Osteoblast (primary cell): ENCODE results near the gene PSMB7. TPM values are rescaled to one million over a fixed set of nuclear protein-coding genes. Genes with fewer than 3 reads are reported as not detected.
A peak's percentile ranks its signal among the peaks of the same experiment; 100 is the strongest.

ENCODE experiments used
- DNase-seq: peaks from one replicate; pipeline ENCODE4 v3.0.0; 2011; ENCODE audit warnings: low spot score, mixed read lengths; ENCODE audit not compliant: insufficient read length; ENCODE audit errors: missing footprints
- H2AFZ ChIP-seq: 2 replicates; pipeline ENCODE4 v1.6.0; 2011; ENCODE audit warnings: mild to moderate bottlenecking, low read length
- H3K27ac ChIP-seq: 2 replicates; pipeline ENCODE4 v1.5.1; 2011; ENCODE audit warnings: mild to moderate bottlenecking, low read depth, low read length, moderate library complexity
- H3K27me3 ChIP-seq: 2 replicates; pipeline ENCODE4 v1.6.0; 2012; ENCODE audit warnings: mild to moderate bottlenecking, control low read depth, inconsistent platforms, low read length, moderate library complexity; ENCODE audit not compliant: insufficient read depth
- H3K36me3 ChIP-seq: 2 replicates; pipeline ENCODE4 v1.5.1; 2011; ENCODE audit warnings: mild to moderate bottlenecking, low read length, control low read depth, moderate library complexity; ENCODE audit not compliant: insufficient read depth
- H3K4me1 ChIP-seq: 2 replicates; pipeline ENCODE4 v1.5.1; 2011; ENCODE audit warnings: mild to moderate bottlenecking, low read length, control low read depth, moderate library complexity; ENCODE audit not compliant: insufficient read depth
- H3K4me2 ChIP-seq: 2 replicates; pipeline ENCODE4 v1.6.0; 2011; ENCODE audit warnings: mild to moderate bottlenecking, low read length; ENCODE audit not compliant: insufficient read depth
- H3K4me3 ChIP-seq: fragments of 200-600 bp; sonication (generic); 3 replicates; pipeline ENCODE4 v1.5.1; 2012; ENCODE audit warnings: mild to moderate bottlenecking, low read length, inconsistent platforms; ENCODE audit not compliant: insufficient read depth
- H3K79me2 ChIP-seq: 2 replicates; pipeline ENCODE4 v1.6.0; 2012; ENCODE audit warnings: mild to moderate bottlenecking, low read length, control low read depth, inconsistent platforms; ENCODE audit not compliant: insufficient read depth
- H3K9me3 ChIP-seq: 2 replicates; pipeline ENCODE4 v1.5.1; 2011; ENCODE audit warnings: low read depth, low read length, control low read depth
- H4K20me1 ChIP-seq: 2 replicates; pipeline ENCODE4 v1.6.0; 2012; ENCODE audit warnings: mild to moderate bottlenecking, low read length, control low read depth; ENCODE audit not compliant: insufficient read depth
- CTCF ChIP-seq: IDR thresholded peaks from 2 replicates; pipeline ENCODE4 v1.5.1; 2011; ENCODE audit warnings: mild to moderate bottlenecking, low read depth, low read length, moderate library complexity; ENCODE audit errors: extremely low read depth
- total RNA-seq: library from RNA; depleted of rRNA; stranded (reverse); fragments of >200 nt; gene quantifications from 2 replicates; pipeline ENCODE4 v1.2.3, GENCODE V29; 2012

Gene PSMB7
- total RNA-seq, 1 donor, result 136 TPM

GRCh38 chr9:124366476-124367220, 48.6 kb downstream of the PSMB7 start:
- TF ChIP-seq CTCF, result no peak
- H2AFZ ChIP-seq, result no peak overlapping the region
- no peaks in the 10 kb centered on the region for H3K27me3 ChIP-seq
- H3K4me3 ChIP-seq, result no peak overlapping the region
- H3K4me2 ChIP-seq, result peak overlapping the region; percentile 26
- H3K27ac ChIP-seq, result peak overlapping the region; percentile 16
- no peaks in the 10 kb centered on the region for H3K9me3 ChIP-seq
- DNase-seq, result no peak
- peaks cover 31% of the 10 kb centered on the region for H3K4me1 ChIP-seq
- peaks cover 7% of the 10 kb centered on the region for H3K36me3 ChIP-seq
- H3K79me2 ChIP-seq, result peaks cover 95% of the 10 kb centered on the region
- peaks cover 66% of the 10 kb centered on the region for H4K20me1 ChIP-seq

GRCh38 chr9:124365036-124365435, 50.2 kb downstream of the PSMB7 start:
- H3K9me3 ChIP-seq, result no peaks in the 10 kb centered on the region
- no peak for TF ChIP-seq CTCF
- H3K4me3 ChIP-seq, result no peak overlapping the region
- H4K20me1 ChIP-seq, result peaks cover 69% of the 10 kb centered on the region
- no peak overlapping the region for H2AFZ ChIP-seq
- no peak overlapping the region for H3K4me2 ChIP-seq
- no peak for DNase-seq
- H3K36me3 ChIP-seq, result peaks cover 7% of the 10 kb centered on the region
- no peak overlapping the region for H3K27ac ChIP-seq
- H3K27me3 ChIP-seq, result no peaks in the 10 kb centered on the region
- peaks cover 22% of the 10 kb centered on the region for H3K4me1 ChIP-seq
- peaks cover 95% of the 10 kb centered on the region for H3K79me2 ChIP-seq

DNA sequence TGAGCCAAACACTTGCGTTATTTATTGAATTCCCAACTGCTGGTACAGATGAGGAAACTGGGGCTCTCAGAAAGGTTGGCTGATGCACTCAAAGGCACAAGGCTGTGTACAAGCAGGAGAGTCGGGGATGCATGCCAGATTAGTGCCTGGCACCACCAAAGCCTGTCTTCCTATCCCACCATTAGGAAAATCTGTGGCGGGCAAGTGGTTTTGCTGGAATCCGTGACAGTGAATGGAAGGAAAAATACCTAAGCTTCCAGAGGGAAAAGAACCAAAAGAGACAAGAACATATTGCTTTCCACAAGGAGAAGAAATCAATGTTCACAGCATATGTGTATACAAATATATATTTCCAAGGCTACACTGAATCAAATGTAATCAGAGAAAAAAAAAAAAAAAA, 51.1 kb downstream of the PSMB7 start:
- no peak for DNase-seq
- Histone ChIP-seq H3K4me1 (peaks cover 22% of the 10 kb centered on the region), H4K20me1 (peaks cover 73% of the 10 kb centered on the region), H3K4me3 (no peak overlapping the region), H3K79me2 (peaks cover 95% of the 10 kb centered on the region), H3K36me3 (peaks cover 7% of the 10 kb centered on the region), H3K9me3 (no peaks in the 10 kb centered on the region), H3K27ac (no peak overlapping the region), H3K4me2 (no peak overlapping the region), H3K27me3 (no peaks in the 10 kb centered on the region), H2AFZ (no peak overlapping the region)
- TF ChIP-seq CTCF, result no peak

GRCh38 chr9:124363326-124364096, 51.7 kb downstream of the PSMB7 start:
- Histone ChIP-seq H3K9me3 (no peaks in the 10 kb centered on the region), H3K4me3 (no peak overlapping the region), H3K4me2 (no peak overlapping the region), H3K36me3 (peaks cover 7% of the 10 kb centered on the region), H3K79me2 (peaks cover 95% of the 10 kb centered on the region), H3K27me3 (no peaks in the 10 kb centered on the region), H3K4me1 (peaks cover 19% of the 10 kb centered on the region), H4K20me1 (peaks cover 74% of the 10 kb centered on the region), H2AFZ (no peak overlapping the region), H3K27ac (no peak overlapping the region)
- no peak for DNase-seq
- TF ChIP-seq CTCF, result no peak
